Smooth muscle cell (in vitro differentiated cells): ENCODE data around the gene BAIAP3. TPM values are rescaled to one million over a fixed set of nuclear protein-coding genes. Genes with fewer than 3 reads are reported as not detected.

Experiments
- DNase-seq: peaks from one replicate; lab custom pipeline; 2025; ENCODE audit not compliant: unreplicated experiment; lab: John Stamatoyannopoulos, UW
- H2AFZ ChIP-seq: fragments of 200-600 bp; sonication (generic); 2 replicates; pipeline ENCODE4 v1.6.0; 2016; ENCODE audit warnings: antibody characterized with exemption, low read depth, mild to moderate bottlenecking
- H3F3A ChIP-seq: fragments of 200-600 bp; sonication (generic); 2 replicates; pipeline ENCODE4 v1.6.0; 2017; ENCODE audit warnings: antibody characterized with exemption, low read depth
- H3K27ac ChIP-seq: fragments of 200-600 bp; sonication (generic); 2 replicates; pipeline ENCODE4 v1.5.1; 2016; ENCODE audit warnings: low read depth, mild to moderate bottlenecking
- H3K27me3 ChIP-seq: fragments of 200-600 bp; sonication (generic); 2 replicates; pipeline ENCODE4 v1.6.1; 2016; ENCODE audit warnings: low read depth, mild to moderate bottlenecking
- H3K36me3 ChIP-seq: fragments of 200-600 bp; sonication (generic); 2 replicates; pipeline ENCODE4 v1.5.1; 2016; ENCODE audit warnings: low read depth
- H3K4me1 ChIP-seq: fragments of 200-600 bp; sonication (generic); 2 replicates; pipeline ENCODE4 v1.5.1; 2016; ENCODE audit warnings: low read depth
- H3K4me2 ChIP-seq: fragments of 200-600 bp; sonication (generic); 2 replicates; pipeline ENCODE4 v1.6.0; 2016; ENCODE audit warnings: mild to moderate bottlenecking
- H3K4me3 ChIP-seq: fragments of 200-600 bp; sonication (generic); 2 replicates; pipeline ENCODE4 v1.5.1; 2016; ENCODE audit warnings: mild to moderate bottlenecking
- H3K79me2 ChIP-seq: fragments of 200-600 bp; sonication (generic); 2 replicates; pipeline ENCODE4 v1.6.0; 2016; ENCODE audit warnings: low read depth, mild to moderate bottlenecking
- H3K9ac ChIP-seq: fragments of 200-600 bp; sonication (generic); 2 replicates; pipeline ENCODE4 v1.6.0; 2016; ENCODE audit warnings: low read depth
- H3K9me3 ChIP-seq: fragments of 200-600 bp; sonication (generic); replicated peaks from 2 replicates; pipeline ENCODE4 v1.5.1; 2016; ENCODE audit warnings: low read depth
- H4K20me1 ChIP-seq: fragments of 200-600 bp; sonication (generic); 2 replicates; pipeline ENCODE4 v1.6.0; 2016; ENCODE audit warnings: low read depth
- whole genome bisulfite sequencing: methylation state at CpG from one replicate; pipeline ENCODE4 v1.1.7; 2016; ENCODE audit warnings: low lambda C conversion rate; 5-methylcytosine and 5-hydroxymethylcytosine counted together
- polyA plus RNA-seq: library from polyadenylated mRNA; unstranded; fragments of >200 nt; fragmentation: Nextera tagmentation; extraction: Ambion mirVana; gene quantifications from 2 replicates; pipeline ENCODE4 v1.2.1, GENCODE V29; 2016
- total RNA-seq: library from RNA; depleted of rRNA; stranded (reverse); fragments of >200 nt; gene quantifications from 2 replicates; pipeline ENCODE4 v1.2.3, GENCODE V29; 2014
- TF ChIP-seq, protein P1 (sequence below): fragments of 200-600 bp; sonication (generic); IDR thresholded peaks from 2 replicates; pipeline ENCODE4 v1.5.1; 2017; ENCODE audit warnings: borderline replicate concordance, mild to moderate bottlenecking, antibody characterized with exemption; ENCODE audit not compliant: insufficient read depth, poor library complexity, severe bottlenecking

BAIAP3 gene
- total and polyA plus RNA-seq, 2 experiments from 2014 or later = 0.31 to 0.51 TPM

DNA sequence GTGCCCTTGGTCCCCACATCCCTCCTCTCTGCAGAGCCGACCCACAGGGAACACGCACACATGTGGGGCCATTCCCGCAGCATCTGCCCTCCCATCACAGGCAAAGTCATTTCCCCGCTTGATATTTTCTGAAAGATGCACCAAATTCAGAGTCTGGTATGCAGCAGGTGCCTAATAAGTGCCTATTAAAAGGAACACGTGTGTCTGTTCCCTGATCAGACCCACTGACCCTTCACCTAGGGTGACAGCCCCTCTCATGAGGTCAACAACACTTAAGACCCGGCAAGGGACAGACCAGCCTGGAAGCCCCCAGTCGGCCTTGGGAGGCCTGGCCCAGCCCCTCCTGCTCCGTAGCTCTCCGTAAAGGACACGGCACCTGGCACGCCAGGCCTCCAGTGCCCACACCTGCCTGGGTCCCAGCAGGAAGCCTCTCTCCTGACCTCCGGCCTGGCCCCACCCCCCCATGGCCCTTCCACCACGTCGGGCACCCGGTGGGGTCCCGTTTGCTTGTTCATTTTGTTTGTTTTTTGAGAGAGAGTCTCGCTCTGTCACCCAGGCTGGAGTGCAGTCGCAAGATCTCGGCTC is 61.0 kb downstream of the BAIAP3 start:
- no peaks in the 10 kb centered on the region for H3K27me3 ChIP-seq
- no peak overlapping the region for H3K4me2 ChIP-seq
- TF ChIP-seq, protein P1, sequence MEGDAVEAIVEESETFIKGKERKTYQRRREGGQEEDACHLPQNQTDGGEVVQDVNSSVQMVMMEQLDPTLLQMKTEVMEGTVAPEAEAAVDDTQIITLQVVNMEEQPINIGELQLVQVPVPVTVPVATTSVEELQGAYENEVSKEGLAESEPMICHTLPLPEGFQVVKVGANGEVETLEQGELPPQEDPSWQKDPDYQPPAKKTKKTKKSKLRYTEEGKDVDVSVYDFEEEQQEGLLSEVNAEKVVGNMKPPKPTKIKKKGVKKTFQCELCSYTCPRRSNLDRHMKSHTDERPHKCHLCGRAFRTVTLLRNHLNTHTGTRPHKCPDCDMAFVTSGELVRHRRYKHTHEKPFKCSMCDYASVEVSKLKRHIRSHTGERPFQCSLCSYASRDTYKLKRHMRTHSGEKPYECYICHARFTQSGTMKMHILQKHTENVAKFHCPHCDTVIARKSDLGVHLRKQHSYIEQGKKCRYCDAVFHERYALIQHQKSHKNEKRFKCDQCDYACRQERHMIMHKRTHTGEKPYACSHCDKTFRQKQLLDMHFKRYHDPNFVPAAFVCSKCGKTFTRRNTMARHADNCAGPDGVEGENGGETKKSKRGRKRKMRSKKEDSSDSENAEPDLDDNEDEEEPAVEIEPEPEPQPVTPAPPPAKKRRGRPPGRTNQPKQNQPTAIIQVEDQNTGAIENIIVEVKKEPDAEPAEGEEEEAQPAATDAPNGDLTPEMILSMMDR = no peak
- no peaks in the 10 kb centered on the region for H4K20me1 ChIP-seq
- H3F3A ChIP-seq = no peaks in the 10 kb centered on the region
- DNase-seq = no peak
- H3K79me2 ChIP-seq = no peaks in the 10 kb centered on the region
- H3K4me1 ChIP-seq = no peaks in the 10 kb centered on the region
- no peak overlapping the region for H3K4me3 ChIP-seq
- no peaks in the 10 kb centered on the region for H3K36me3 ChIP-seq
- H2AFZ ChIP-seq = no peak overlapping the region
- H3K9me3 ChIP-seq = no peaks in the 10 kb centered on the region
- H3K9ac ChIP-seq = no peak overlapping the region
- WGBS = 93% methylated on average over 19 of the region's 19 CpGs
- H3K27ac ChIP-seq = no peak overlapping the region

DNA sequence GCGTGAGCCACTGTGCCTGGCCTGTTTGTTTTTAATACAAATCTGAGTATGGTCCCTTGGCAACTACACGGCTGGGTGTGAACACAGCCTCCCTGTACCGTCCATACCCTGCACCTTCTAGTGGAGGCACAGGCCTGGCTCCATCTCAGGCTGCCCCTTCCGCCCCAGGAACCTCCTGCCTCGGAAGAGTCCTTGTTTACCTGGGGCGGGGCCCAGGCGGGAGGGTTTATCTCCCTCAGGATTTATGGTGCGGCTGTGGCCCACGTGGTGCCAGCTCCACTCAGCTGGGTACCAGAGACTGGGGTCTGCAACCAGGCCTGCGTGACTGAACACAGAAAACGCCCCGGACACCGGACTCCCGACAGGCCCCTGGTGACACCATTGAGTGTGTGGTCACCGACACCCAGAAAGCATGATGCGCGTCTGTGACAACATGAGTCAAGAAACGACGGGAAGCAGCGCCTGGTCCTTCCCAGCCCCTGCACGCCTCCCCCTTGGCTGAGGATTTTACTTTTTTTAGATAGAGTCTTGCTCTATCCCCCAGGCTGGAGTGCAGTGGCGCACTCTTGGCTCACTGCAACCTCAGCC is 62.1 kb downstream of the BAIAP3 start:
- 94% methylated on average over 22 of the region's 22 CpGs for WGBS

DNA sequence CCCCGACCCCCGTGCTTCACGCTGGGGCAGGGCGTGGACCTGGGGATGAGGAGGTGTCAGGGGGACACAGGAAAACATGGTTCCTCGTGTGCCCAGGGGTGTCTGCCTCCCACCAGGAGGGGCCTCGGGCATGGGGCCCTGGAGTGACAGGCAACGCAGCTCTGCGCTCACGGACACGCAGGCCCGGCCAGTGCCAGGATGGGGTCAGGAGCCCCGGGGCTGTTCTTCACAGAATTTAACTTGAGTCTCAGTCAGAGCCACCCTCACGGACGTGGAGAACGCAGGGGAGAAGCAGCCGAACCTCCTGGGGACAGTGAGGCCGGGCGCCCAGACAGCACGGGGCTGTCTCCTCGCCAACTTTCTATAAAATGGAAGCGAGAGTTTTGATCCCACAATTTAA is 64.3 kb downstream of the BAIAP3 start:
- H3F3A ChIP-seq = no peaks in the 10 kb centered on the region
- H3K9ac ChIP-seq = no peak overlapping the region
- H3K79me2 ChIP-seq = no peaks in the 10 kb centered on the region
- H3K9me3 ChIP-seq = no peaks in the 10 kb centered on the region
- no peak overlapping the region for H3K27ac ChIP-seq
- no peak overlapping the region for H2AFZ ChIP-seq
- no peaks in the 10 kb centered on the region for H3K4me1 ChIP-seq
- H3K27me3 ChIP-seq = no peaks in the 10 kb centered on the region
- no peaks in the 10 kb centered on the region for H4K20me1 ChIP-seq
- TF ChIP-seq, protein P1 = no peak
- no peak for DNase-seq
- no peak overlapping the region for H3K4me2 ChIP-seq
- WGBS = 99% methylated on average over 19 of the region's 21 CpGs
- H3K4me3 ChIP-seq = no peak overlapping the region
- H3K36me3 ChIP-seq = no peaks in the 10 kb centered on the region

More for the DNA sequence above, 62.1 kb downstream of the BAIAP3 start:
- Histone ChIP-seq H3K27me3 (no peaks in the 10 kb centered on the region), H3K9me3 (no peaks in the 10 kb centered on the region), H4K20me1 (no peaks in the 10 kb centered on the region), H3K27ac (no peak overlapping the region), H3K36me3 (no peaks in the 10 kb centered on the region), H3K79me2 (no peaks in the 10 kb centered on the region), H3K9ac (no peak overlapping the region), H3K4me2 (no peak overlapping the region), H3F3A (no peaks in the 10 kb centered on the region), H2AFZ (no peak overlapping the region), H3K4me3 (no peak overlapping the region), H3K4me1 (no peaks in the 10 kb centered on the region)
- DNase-seq = no peak
- TF ChIP-seq, protein P1 = no peak

DNA sequence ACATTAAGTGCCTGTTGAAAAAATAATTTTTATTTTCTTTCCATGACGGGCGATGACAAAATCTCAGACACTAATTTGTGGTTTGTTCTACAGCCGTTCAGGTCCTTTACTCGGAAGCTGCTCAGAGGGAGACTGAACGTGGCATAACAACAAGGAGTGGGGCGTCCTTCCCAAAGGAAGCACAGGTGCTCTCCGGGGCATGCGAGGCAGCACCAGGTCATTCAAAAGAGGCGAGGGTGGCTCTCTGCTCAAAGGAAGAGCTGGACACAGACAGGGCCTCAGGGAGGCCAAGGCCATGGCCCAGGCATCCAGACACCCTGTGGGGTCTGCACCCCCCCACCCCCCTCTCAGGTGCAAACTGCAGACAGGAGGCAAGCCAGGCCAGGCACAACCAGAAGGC is 64.9 kb downstream of the BAIAP3 start:
- WGBS = 97% methylated on average over 9 of the region's 9 CpGs
- Histone ChIP-seq H3F3A (no peaks in the 10 kb centered on the region), H3K27me3 (no peaks in the 10 kb centered on the region), H4K20me1 (no peaks in the 10 kb centered on the region), H3K9ac (no peak overlapping the region), H3K4me1 (no peaks in the 10 kb centered on the region), H3K4me2 (no peak overlapping the region), H3K36me3 (no peaks in the 10 kb centered on the region), H3K9me3 (no peaks in the 10 kb centered on the region), H2AFZ (no peak overlapping the region), H3K4me3 (no peak overlapping the region), H3K27ac (no peak overlapping the region), H3K79me2 (no peaks in the 10 kb centered on the region)
- no peak for DNase-seq
- TF ChIP-seq, protein P1 = no peak
